CD4-positive, alpha-beta T cell (primary cell): ENCODE results near the gene DTWD1. TPM values are rescaled to one million over a fixed set of nuclear protein-coding genes. Genes with fewer than 3 reads are reported as not detected.

Experiments
- ATAC-seq: fragments of 200-7000 bp; cut with Tn5 transposase; one replicate; pipeline ENCODE4 v1.10.0; 2022; ENCODE audit warnings: mild to moderate bottlenecking; ENCODE audit not compliant: poor library complexity
- CTCF ChIA-PET: fragments of 350-600 bp; sonication (Branson Sonifier 250); formaldehyde crosslinking; loops from one replicate; lab custom pipeline; 2021; ENCODE audit warnings: antibody characterized with exemption, inconsistent platforms; lab: Charles Lee
- POLR2A ChIA-PET: fragments of 350-600 bp; sonication (Branson Sonifier 250); formaldehyde crosslinking; loops from one replicate; lab custom pipeline; 2021; ENCODE audit warnings: antibody characterized with exemption, inconsistent platforms; lab: Charles Lee
- DNase-seq, 14 experiments: peaks; one replicate each; pipeline ENCODE4 v3.0.0-alpha.2; 2013 to 2020; ENCODE audit warnings: mixed read lengths in 2 of 14
- H3K27ac ChIP-seq, 2 donors: one replicate each; pipeline versions ENCODE4 v1.5.1 to v1.7.0; 2013; ENCODE audit warnings: low read length in 2 of 2, low read depth in 1 of 2, mild to moderate bottlenecking in 1 of 2
- H3K27me3 ChIP-seq, 2 experiments: 1 replicate in 1 of 2; 2 replicates in 1 of 2; pipeline versions ENCODE4 v1.6.1 to v1.7.0; 2013; ENCODE audit warnings: low read length in 2 of 2, control low read depth in 1 of 2, mild to moderate bottlenecking in 1 of 2, moderate library complexity in 1 of 2; ENCODE audit not compliant: insufficient read depth in 2 of 2, control insufficient read depth in 1 of 2
- H3K36me3 ChIP-seq: one replicate; pipeline ENCODE4 v1.6.1; 2013; ENCODE audit warnings: low read length, control low read depth; ENCODE audit not compliant: insufficient read depth
- H3K4me1 ChIP-seq: one replicate; pipeline ENCODE4 v1.6.1; 2013; ENCODE audit warnings: low read length, control low read depth; ENCODE audit not compliant: insufficient read depth
- H3K4me3 ChIP-seq: one replicate; pipeline ENCODE4 v1.5.1; 2013; ENCODE audit warnings: mild to moderate bottlenecking, low read length, moderate library complexity
- H3K9me3 ChIP-seq, 2 experiments: 1 replicate in 1 of 2; 2 replicates in 1 of 2; pipeline versions ENCODE4 v1.6.1 to v1.7.0; 2013; ENCODE audit warnings: low read length in 2 of 2, mild to moderate bottlenecking in 2 of 2, control low read depth in 1 of 2, moderate library complexity in 1 of 2; ENCODE audit not compliant: control insufficient read depth in 1 of 2, insufficient read depth in 1 of 2
- H3K27ac Mint-ChIP-seq: one replicate; pipeline ENCODE4 v1.8.0; 2020; ENCODE audit warnings: mixed read lengths
- H3K27me3 Mint-ChIP-seq: one replicate; pipeline ENCODE4 v1.8.0; 2021; ENCODE audit warnings: mixed read lengths
- H3K36me3 Mint-ChIP-seq: one replicate; pipeline ENCODE4 v1.8.0; 2021; ENCODE audit warnings: low read depth, mixed read lengths
- H3K4me1 Mint-ChIP-seq: one replicate; pipeline ENCODE4 v1.8.0; 2021; ENCODE audit warnings: low read depth, mixed read lengths
- H3K4me3 Mint-ChIP-seq: one replicate; pipeline ENCODE4 v1.8.0; 2020; ENCODE audit warnings: mild to moderate bottlenecking, mixed read lengths
- H3K9me3 Mint-ChIP-seq: one replicate; pipeline ENCODE4 v1.8.0; 2020; ENCODE audit warnings: mixed read lengths
- intact Hi-C, 2 experiments: fragments of 100-400 bp; cut with DNase I in 1 of 2; cut with micrococcal nuclease in 1 of 2; formaldehyde crosslinking; loops; one replicate each; pipeline versions ENCODE4 v1.15.1 to v1.9.0; 2023 to 2025; cut with DNase I, micrococcal nuclease
- total RNA-seq, 174 experiments: library from RNA in 2 of 174; stranded (reverse) in 2 of 174; gene quantifications; one replicate each; pipeline ENCODE4 v1.2.3 and lab custom pipeline; 2021 to 2026
- TF ChIP-seq, protein P1 (sequence below): fragments of 200-600 bp; IDR thresholded peaks from one replicate; pipeline ENCODE4 v1.8.0; 2022; ENCODE audit warnings: antibody characterized with exemption, mild to moderate bottlenecking

Gene DTWD1
- total RNA-seq, 2 experiments from 2014 or later = 10.1 to 10.2 TPM

GRCh38 chr15:49675041-49675440, 54.2 kb downstream of the DTWD1 start:
- Mint-ChIP-seq H3K4me1 (no peaks in the 10 kb centered on the region), H3K27ac (no peak overlapping the region), H3K4me3 (no peak overlapping the region), H3K27me3 (peaks cover 18% of the 10 kb centered on the region), H3K36me3 (no peaks in the 10 kb centered on the region), H3K9me3 (no peaks in the 10 kb centered on the region)
- Histone ChIP-seq H3K4me1 (no peaks in the 10 kb centered on the region), H3K36me3 (no peaks in the 10 kb centered on the region), H3K9me3 (no peaks in the 10 kb centered on the region), H3K27me3 (no peaks in the 10 kb centered on the region), H3K4me3 (no peak overlapping the region), H3K27ac (no peak overlapping the region)
- POLR2A ChIA-PET = no interaction called here
- intact Hi-C loops = loop anchor here in 1 of 2 experiments (10.0 kb wide), 1 partner anchor 210 kb away; no protein-coding TSS in a partner anchor
- CTCF ChIA-PET = no interaction called here
- no peak for ATAC-seq
- TF ChIP-seq, protein P1, sequence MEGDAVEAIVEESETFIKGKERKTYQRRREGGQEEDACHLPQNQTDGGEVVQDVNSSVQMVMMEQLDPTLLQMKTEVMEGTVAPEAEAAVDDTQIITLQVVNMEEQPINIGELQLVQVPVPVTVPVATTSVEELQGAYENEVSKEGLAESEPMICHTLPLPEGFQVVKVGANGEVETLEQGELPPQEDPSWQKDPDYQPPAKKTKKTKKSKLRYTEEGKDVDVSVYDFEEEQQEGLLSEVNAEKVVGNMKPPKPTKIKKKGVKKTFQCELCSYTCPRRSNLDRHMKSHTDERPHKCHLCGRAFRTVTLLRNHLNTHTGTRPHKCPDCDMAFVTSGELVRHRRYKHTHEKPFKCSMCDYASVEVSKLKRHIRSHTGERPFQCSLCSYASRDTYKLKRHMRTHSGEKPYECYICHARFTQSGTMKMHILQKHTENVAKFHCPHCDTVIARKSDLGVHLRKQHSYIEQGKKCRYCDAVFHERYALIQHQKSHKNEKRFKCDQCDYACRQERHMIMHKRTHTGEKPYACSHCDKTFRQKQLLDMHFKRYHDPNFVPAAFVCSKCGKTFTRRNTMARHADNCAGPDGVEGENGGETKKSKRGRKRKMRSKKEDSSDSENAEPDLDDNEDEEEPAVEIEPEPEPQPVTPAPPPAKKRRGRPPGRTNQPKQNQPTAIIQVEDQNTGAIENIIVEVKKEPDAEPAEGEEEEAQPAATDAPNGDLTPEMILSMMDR = no peak
- DNase-seq = no peak

- H3K9me3 ChIP-seq = no peaks in the 10 kb centered on the region
- H3K36me3 ChIP-seq = no peaks in the 10 kb centered on the region
- no peaks in the 10 kb centered on the region for H3K9me3 Mint-ChIP-seq
- DNase-seq (no peak), ATAC-seq (no peak)
- ChIA-PET POLR2A (no interaction called here), CTCF (no interaction called here)
- intact Hi-C loops = loop anchor here in 1 of 2 experiments (10.0 kb wide), 1 partner anchor 214 kb away; no protein-coding TSS in a partner anchor
- peaks cover 22% of the 10 kb centered on the region for H3K27me3 Mint-ChIP-seq
- no peak overlapping the region for H3K27ac ChIP-seq
- H3K4me3 Mint-ChIP-seq = no peak overlapping the region
- TF ChIP-seq, protein P1 = no peak
- H3K4me3 ChIP-seq = no peak overlapping the region
- H3K36me3 Mint-ChIP-seq = no peaks in the 10 kb centered on the region
- no peak overlapping the region for H3K27ac Mint-ChIP-seq
- no peaks in the 10 kb centered on the region for H3K4me1 ChIP-seq
- H3K27me3 ChIP-seq = no peaks in the 10 kb centered on the region
- H3K4me1 Mint-ChIP-seq = no peaks in the 10 kb centered on the region
Observed at GRCh38 chr15:49678655-49679054, 57.8 kb downstream of the DTWD1 start.

DNA sequence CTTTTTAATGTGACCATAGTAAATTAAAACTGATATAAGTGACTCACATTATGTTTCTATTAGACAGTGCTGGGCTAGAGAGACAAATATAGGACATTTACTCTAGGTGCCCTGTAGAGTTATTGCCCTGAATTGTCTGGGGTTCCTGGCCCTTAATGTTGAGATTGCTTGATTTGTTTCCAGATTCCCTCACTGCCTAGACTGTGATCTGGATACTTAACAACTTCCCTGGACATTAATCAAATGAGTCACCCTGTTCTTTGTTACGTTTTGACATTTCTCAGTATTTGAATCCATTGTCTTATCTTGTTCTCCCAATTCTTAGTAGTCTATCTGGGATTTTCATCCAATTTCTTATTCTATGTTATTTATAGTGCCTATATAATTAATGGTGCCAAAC, 65.8 kb downstream of the DTWD1 start:
- POLR2A ChIA-PET = no interaction called here
- no peaks in the 10 kb centered on the region for H3K4me1 Mint-ChIP-seq
- Histone ChIP-seq H3K4me1 (no peaks in the 10 kb centered on the region), H3K4me3 (no peak overlapping the region), H3K36me3 (no peaks in the 10 kb centered on the region), H3K27me3 (no peaks in the 10 kb centered on the region), H3K9me3 (no peaks in the 10 kb centered on the region), H3K27ac (no peak overlapping the region)
- H3K27ac Mint-ChIP-seq = no peak overlapping the region
- DNase-seq (no peak), ATAC-seq (no peak)
- no peaks in the 10 kb centered on the region for H3K9me3 Mint-ChIP-seq
- CTCF ChIA-PET = no interaction called here
- TF ChIP-seq, protein P1 = no peak
- intact Hi-C loops = no loop called here
- H3K27me3 Mint-ChIP-seq = no peaks in the 10 kb centered on the region
- H3K4me3 Mint-ChIP-seq = no peak overlapping the region
- no peaks in the 10 kb centered on the region for H3K36me3 Mint-ChIP-seq
